Lung (tissue), 12 donors: ENCODE results near the gene ZNF518B. TPM values are rescaled to one million over a fixed set of nuclear protein-coding genes. Genes with fewer than 3 reads are reported as not detected.
"Not testable (repeated sequence)": the region's sequence is repeated elsewhere in the genome, so short reads cannot be mapped to it uniquely, and the experiment has no call there.

ENCODE experiments used
- ATAC-seq: fragments of 200-7000 bp; cut with Tn5 transposase; one replicate; pipeline ENCODE4 v1.9.1; 2020; ENCODE audit warnings: moderate number of reproducible peaks; ENCODE audit not compliant: insufficient read depth, low FRiP score
- DNase-seq, 3 donors: peaks; one replicate each; pipeline ENCODE4 v3.0.0-alpha.2; 2013 to 2017
- H3K27ac ChIP-seq, 2 donors: one replicate each; pipeline ENCODE4 v1.5.1; 2013; ENCODE audit warnings: mild to moderate bottlenecking in 2 of 2, moderate library complexity in 2 of 2, control low read depth in 1 of 2, inconsistent platforms in 1 of 2, low read depth in 1 of 2, low read length in 1 of 2
- H3K27me3 ChIP-seq, 3 donors: one replicate each; pipeline ENCODE4 v1.5.1; 2013; ENCODE audit warnings: low read length in 2 of 3; ENCODE audit not compliant: control insufficient read depth in 3 of 3, insufficient read depth in 3 of 3
- H3K36me3 ChIP-seq, 4 donors: one replicate each; pipeline ENCODE4 v1.5.1; 2013; ENCODE audit warnings: low read length in 4 of 4, mild to moderate bottlenecking in 1 of 4, moderate library complexity in 1 of 4; ENCODE audit not compliant: control insufficient read depth in 4 of 4, insufficient read depth in 4 of 4
- H3K4me1 ChIP-seq, 5 donors: one replicate each; pipeline ENCODE4 v1.5.1; 2013; ENCODE audit warnings: low read length in 5 of 5, mild to moderate bottlenecking in 2 of 5, moderate library complexity in 1 of 5; ENCODE audit not compliant: control insufficient read depth in 5 of 5, insufficient read depth in 5 of 5
- H3K4me3 ChIP-seq: one replicate; pipeline ENCODE4 v1.5.1; 2013; ENCODE audit warnings: mild to moderate bottlenecking, control low read depth, moderate library complexity
- H3K9ac ChIP-seq, 2 donors: one replicate each; pipeline ENCODE4 v1.5.1; 2013; ENCODE audit warnings: low read length in 2 of 2, control low read depth in 1 of 2; ENCODE audit not compliant: insufficient read depth in 1 of 2
- H3K9me3 ChIP-seq, 4 donors: one replicate each; pipeline ENCODE4 v1.5.1; 2013; ENCODE audit warnings: low read length in 3 of 4, mild to moderate bottlenecking in 1 of 4, moderate library complexity in 1 of 4; ENCODE audit not compliant: control insufficient read depth in 4 of 4, insufficient read depth in 3 of 4
- WGBS, 2 donors: extraction: QIAGEN DNeasy Blood & Tissue Kit; methylation state at CpG; one replicate each; pipeline ENCODE4 v1.1.7; 2013; 5-methylcytosine and 5-hydroxymethylcytosine counted together
- polyA plus RNA-seq, 2 donors: library from polyadenylated mRNA; stranded (reverse); fragments of 200-250 nt; gene quantifications; one replicate each; pipeline ENCODE4 v1.2.1, GENCODE V29; 2013
- total RNA-seq, 2 donors: library from RNA; depleted of rRNA in 1 of 2; stranded (reverse); fragments of >200 nt in 1 of 2; gene quantifications; one replicate each; pipeline ENCODE4 v1.2.1, GENCODE V29; 2014 to 2021
- TF ChIP-seq, protein P1 (sequence below): IDR thresholded peaks from 2 replicates; pipeline ENCODE4 v1.5.1; 2012; ENCODE audit warnings: mild to moderate bottlenecking; ENCODE audit errors: control extremely low read depth, extremely low read depth
- donor health status: control.
- donor health status: control.
- donor health status: Bipolar disorder and iron deficiency.
- donor health status: healthy.
- donor health status: DM: yes; HTN: yes; CAD: no.

Gene ZNF518B
- total and polyA plus RNA-seq, 4 donors: 3.3 to 44.5 (median 9.7) TPM

- WGBS, 2 donors: 85 to 94% methylated on average over 4 of the region's 4 CpGs
- no peak for ATAC-seq
- TF ChIP-seq, protein P1, sequence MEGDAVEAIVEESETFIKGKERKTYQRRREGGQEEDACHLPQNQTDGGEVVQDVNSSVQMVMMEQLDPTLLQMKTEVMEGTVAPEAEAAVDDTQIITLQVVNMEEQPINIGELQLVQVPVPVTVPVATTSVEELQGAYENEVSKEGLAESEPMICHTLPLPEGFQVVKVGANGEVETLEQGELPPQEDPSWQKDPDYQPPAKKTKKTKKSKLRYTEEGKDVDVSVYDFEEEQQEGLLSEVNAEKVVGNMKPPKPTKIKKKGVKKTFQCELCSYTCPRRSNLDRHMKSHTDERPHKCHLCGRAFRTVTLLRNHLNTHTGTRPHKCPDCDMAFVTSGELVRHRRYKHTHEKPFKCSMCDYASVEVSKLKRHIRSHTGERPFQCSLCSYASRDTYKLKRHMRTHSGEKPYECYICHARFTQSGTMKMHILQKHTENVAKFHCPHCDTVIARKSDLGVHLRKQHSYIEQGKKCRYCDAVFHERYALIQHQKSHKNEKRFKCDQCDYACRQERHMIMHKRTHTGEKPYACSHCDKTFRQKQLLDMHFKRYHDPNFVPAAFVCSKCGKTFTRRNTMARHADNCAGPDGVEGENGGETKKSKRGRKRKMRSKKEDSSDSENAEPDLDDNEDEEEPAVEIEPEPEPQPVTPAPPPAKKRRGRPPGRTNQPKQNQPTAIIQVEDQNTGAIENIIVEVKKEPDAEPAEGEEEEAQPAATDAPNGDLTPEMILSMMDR: no peak
Observed at GRCh38 chr4:10441512-10441911, 15.7 kb downstream of the ZNF518B start.

GRCh38 chr4:10438924-10439323, 18.3 kb downstream of the ZNF518B start:
- no peak for ATAC-seq
- H3K9me3 ChIP-seq: peaks cover 4 to 19% (median 9%) of the 10 kb centered on the region in 4 donors
- peaks cover 0 to 5% (median 4%) of the 10 kb centered on the region in 4 donors for H3K36me3 ChIP-seq
- DNase-seq: no peak
- no peaks in the 10 kb centered on the region for H3K4me1 ChIP-seq
- no peaks in the 10 kb centered on the region for H3K27me3 ChIP-seq
- WGBS, 2 donors: 84 to 87% methylated on average over 1 of the region's 1 CpG
- no peak overlapping the region for H3K27ac ChIP-seq
- no peak overlapping the region for H3K4me3 ChIP-seq
- H3K9ac ChIP-seq: no peak overlapping the region
- TF ChIP-seq, protein P1: no peak

More at GRCh38 chr4:10441512-10441911, 15.7 kb downstream of the ZNF518B start:
- H3K27me3 ChIP-seq: no peaks in the 10 kb centered on the region
- H3K4me3 ChIP-seq: no peak overlapping the region
- no peak overlapping the region for H3K27ac ChIP-seq
- H3K9ac ChIP-seq: no peak overlapping the region
- H3K4me1 ChIP-seq: no peaks in the 10 kb centered on the region
- DNase-seq: no peak
- peaks cover 10 to 38% (median 18%) of the 10 kb centered on the region in 4 donors for H3K9me3 ChIP-seq
- peaks cover 11 to 25% (median 23%) of the 10 kb centered on the region in 4 donors for H3K36me3 ChIP-seq

DNA sequence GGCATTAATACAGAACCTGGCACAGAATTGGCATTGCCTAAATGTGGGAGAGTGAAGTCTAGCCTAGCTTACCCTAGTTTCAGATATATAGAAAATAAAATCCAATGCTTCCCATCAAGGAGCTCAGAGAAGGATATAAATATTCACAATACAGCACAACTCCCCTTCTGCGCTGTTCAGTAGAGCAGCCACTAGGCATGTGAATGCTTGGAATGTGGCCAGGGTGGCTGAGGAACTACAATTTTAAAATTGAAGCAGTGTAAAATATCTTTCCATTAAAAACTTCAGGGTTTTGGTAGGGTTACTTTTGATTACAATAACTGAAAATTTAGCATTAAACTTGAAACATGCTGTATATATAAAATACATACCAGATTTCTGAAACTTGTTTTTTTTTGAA, 19.5 kb downstream of the ZNF518B start:
- 84 to 88% methylated on average over 1 of the region's 1 CpG for WGBS, 2 donors
- no peak overlapping the region for H3K9ac ChIP-seq

DNA sequence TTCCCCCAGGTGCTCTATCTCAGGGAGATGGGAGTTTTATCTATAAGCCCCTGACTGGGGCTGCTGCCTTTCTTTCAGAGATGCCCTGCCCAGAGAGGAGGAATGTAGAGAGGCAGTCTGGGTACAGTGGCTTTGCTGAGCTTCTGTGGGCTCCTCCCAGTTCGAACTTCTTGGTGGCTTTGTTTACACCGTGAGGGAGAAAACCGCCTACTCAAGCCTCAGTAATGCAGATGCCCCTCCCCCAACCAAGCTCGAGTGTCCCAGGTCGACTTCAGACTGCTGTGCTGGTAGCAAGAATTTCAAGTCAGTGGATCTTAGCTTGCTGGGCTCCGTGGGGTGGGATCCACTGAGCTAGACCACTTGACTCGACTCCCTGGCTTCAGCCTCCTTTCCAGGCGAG, 29.5 kb downstream of the ZNF518B start:
- DNase-seq, ATAC-seq, H3K27ac ChIP-seq, H3K9ac ChIP-seq, H3K4me3 ChIP-seq, H3K4me1 ChIP-seq, H3K36me3 ChIP-seq, H3K9me3 ChIP-seq, H3K27me3 ChIP-seq: not testable (repeated sequence)
- WGBS, 2 donors: 80 to 81% methylated on average over 8 of the region's 8 CpGs

More for the DNA sequence above, 19.5 kb downstream of the ZNF518B start:
- Histone ChIP-seq H3K27ac (no peak overlapping the region), H3K9me3 (peaks cover 0 to 11% (median 1%) of the 10 kb centered on the region in 4 donors), H3K4me1 (no peaks in the 10 kb centered on the region), H3K27me3 (no peaks in the 10 kb centered on the region), H3K36me3 (peaks cover 0 to 4% (median under 1%) of the 10 kb centered on the region in 4 donors), H3K4me3 (no peak overlapping the region)
- peak in 2 of 3 donors; percentile 27 to 53 for DNase-seq
- TF ChIP-seq, protein P1: no peak
- no peak for ATAC-seq
